Measurements from ENCODE around the gene CDYL2.

DNA sequence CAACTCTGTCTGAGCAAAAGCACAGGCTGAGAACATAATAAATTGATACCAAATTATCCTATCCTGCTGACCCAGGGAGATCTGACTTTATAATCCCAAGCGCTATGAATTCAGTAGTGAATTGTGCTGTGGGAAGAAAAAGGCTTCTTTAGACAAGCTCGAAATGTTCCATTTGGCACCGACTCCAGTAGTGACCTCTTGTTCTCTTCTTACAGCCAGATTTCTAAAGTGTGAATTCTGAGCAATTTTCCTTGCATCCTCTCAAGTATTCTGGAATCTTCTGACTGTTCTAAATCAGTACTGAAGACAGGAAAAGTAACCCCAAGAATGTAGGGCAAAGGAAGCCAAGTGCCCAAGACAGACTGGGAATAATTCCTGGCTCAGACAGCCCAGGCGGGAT, 58.2 kb downstream of the CDYL2 start:
- no peak for TF ChIP-seq EZH2 (IDR thresholded peaks at IDR 0.05; ENCODE audit: borderline replicate concordance)
- TF ChIP-seq, protein P1, sequence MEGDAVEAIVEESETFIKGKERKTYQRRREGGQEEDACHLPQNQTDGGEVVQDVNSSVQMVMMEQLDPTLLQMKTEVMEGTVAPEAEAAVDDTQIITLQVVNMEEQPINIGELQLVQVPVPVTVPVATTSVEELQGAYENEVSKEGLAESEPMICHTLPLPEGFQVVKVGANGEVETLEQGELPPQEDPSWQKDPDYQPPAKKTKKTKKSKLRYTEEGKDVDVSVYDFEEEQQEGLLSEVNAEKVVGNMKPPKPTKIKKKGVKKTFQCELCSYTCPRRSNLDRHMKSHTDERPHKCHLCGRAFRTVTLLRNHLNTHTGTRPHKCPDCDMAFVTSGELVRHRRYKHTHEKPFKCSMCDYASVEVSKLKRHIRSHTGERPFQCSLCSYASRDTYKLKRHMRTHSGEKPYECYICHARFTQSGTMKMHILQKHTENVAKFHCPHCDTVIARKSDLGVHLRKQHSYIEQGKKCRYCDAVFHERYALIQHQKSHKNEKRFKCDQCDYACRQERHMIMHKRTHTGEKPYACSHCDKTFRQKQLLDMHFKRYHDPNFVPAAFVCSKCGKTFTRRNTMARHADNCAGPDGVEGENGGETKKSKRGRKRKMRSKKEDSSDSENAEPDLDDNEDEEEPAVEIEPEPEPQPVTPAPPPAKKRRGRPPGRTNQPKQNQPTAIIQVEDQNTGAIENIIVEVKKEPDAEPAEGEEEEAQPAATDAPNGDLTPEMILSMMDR (IDR thresholded peaks at IDR 0.05; ENCODE audit: poor library complexity), result no peak
- TF ChIP-seq EZH2phosphoT487 (IDR thresholded peaks at IDR 0.05; ENCODE audit: low read depth, severe bottlenecking, unreplicated experiment), result no peak

Measured in hepatocyte (in vitro differentiated cells).